ENCODE measurements around the gene KRTAP17-1.

- no peak for TF ChIP-seq SPI1 (IDR thresholded peaks at IDR 0.05; ENCODE audit: low read depth, low read length)
- TF ChIP-seq POLR2A (IDR thresholded peaks at IDR 0.05; ENCODE audit: low read depth, low read length) = no peak
- no peak for TF ChIP-seq POLR2AphosphoS5 (IDR thresholded peaks at IDR 0.05; ENCODE audit: low read depth, low read length)
- no peak for TF ChIP-seq TAF1 (IDR thresholded peaks at IDR 0.05; ENCODE audit: low read depth, low read length)
- TF ChIP-seq PAX5 (IDR thresholded peaks at IDR 0.05; ENCODE audit: insufficient read depth, low read length, severe bottlenecking) = no peak
These were observed 17.6 kb upstream of the KRTAP17-1 start for GRCh38 chr17:41333098-41333497.

Data from GM12891 (cell line).